ENCODE results near the gene DNAJC16.
"Not testable (repeated sequence)": the region's sequence is repeated elsewhere in the genome, so short reads cannot be mapped to it uniquely, and the experiment has no call there.

DNA sequence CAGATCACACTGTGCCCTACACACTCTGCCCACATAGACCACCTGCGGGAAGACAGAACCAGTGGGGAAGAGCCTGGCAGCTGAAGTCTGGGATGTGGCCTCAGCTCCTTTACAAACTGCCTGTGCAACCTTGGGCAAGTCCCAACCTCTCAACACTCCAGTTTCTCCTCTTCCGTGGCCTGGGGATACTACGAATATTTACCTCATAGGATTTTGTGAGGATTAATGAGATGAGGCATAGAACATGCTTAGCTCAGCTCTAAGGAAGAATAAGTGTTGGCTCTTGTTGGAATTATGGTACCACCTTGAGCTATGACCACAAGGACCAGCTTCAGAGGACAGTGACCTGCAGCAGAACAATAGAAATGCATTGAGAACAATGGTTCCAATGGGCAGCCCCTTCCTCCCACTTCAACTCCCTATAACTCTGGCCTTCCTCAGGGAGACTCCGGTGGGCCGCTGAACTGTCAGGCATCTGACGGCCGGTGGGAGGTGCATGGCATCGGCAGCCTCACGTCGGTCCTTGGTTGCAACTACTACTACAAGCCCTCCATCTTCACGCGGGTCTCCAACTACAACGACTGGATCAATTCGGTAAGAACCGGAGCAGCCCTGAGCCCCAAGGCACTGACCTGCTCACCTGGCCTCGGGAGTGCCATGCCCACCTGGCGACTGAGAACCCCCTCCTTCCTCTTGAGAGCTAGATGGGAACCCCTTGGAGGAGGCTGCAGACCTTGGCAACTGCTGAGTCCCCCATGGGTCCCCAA, 39.6 kb upstream of the DNAJC16 start:
- TF ChIP-seq POLR2A, POLR2AphosphoS5, EP300 (IDR thresholded peaks at IDR 0.05): not testable (repeated sequence)
- TF ChIP-seq, protein P1, sequence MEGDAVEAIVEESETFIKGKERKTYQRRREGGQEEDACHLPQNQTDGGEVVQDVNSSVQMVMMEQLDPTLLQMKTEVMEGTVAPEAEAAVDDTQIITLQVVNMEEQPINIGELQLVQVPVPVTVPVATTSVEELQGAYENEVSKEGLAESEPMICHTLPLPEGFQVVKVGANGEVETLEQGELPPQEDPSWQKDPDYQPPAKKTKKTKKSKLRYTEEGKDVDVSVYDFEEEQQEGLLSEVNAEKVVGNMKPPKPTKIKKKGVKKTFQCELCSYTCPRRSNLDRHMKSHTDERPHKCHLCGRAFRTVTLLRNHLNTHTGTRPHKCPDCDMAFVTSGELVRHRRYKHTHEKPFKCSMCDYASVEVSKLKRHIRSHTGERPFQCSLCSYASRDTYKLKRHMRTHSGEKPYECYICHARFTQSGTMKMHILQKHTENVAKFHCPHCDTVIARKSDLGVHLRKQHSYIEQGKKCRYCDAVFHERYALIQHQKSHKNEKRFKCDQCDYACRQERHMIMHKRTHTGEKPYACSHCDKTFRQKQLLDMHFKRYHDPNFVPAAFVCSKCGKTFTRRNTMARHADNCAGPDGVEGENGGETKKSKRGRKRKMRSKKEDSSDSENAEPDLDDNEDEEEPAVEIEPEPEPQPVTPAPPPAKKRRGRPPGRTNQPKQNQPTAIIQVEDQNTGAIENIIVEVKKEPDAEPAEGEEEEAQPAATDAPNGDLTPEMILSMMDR (IDR thresholded peaks at IDR 0.05) = not testable (repeated sequence)

Data from sigmoid colon (tissue), 4 donors.